Eye (tissue), 1 donor: ENCODE results near the gene FYB2.

Experiments
- DNase-seq: peaks from one replicate; pipeline ENCODE4 v3.0.0-alpha.2; 2015

Gene FYB2, protein sequence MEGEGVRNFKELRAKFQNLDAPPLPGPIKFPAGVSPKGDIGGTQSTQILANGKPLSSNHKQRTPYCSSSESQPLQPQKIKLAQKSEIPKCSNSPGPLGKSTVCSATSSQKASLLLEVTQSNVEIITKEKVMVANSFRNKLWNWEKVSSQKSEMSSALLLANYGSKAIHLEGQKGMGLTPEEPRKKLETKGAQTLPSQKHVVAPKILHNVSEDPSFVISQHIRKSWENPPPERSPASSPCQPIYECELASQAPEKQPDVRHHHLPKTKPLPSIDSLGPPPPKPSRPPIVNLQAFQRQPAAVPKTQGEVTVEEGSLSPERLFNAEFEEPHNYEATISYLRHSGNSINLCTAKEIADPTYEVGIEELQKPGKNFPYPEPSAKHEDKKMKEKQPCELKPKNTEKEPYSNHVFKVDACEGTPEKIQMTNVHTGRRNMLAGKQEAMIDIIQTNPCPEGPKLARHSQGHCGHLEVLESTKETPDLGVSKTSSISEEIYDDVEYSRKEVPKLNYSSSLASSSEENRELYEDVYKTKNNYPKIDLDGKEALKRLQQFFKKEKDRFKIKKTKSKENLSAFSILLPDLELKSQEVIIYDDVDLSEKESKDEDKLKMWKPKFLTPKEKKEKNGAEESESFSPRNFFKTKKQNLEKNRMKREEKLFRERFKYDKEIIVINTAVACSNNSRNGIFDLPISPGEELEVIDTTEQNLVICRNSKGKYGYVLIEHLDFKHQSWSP

DNA sequence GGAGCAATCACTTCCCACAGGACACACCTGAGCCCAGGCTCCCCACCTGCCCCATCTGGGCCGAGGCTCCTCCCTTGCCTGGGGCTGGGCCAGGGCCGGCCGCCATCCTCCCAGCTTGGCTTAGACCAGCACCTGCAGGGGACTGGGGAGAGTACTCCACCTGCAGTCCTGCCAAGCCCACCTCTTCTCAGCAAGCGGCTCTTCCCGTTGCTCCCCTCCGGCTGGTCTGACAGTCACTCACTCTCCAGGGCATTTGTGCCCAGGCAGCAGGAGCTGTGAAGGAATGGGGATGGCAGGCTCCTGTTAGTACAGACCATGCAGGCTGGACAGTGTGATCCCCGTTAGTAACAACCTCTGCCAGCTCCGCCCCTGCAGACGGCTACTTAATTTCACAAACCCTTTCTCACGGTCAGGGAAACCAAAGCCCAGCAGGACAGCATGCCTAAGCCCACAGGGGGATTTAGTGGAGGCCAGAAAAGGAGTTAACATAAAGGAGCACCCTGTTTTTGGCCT, at the start of gene FYB2:
TSS of gene FYB2 (minus strand) at position 18 of the 513 bp plus-strand sequence. CDS start 114 bp downstream, outside the sequence.
- DNase-seq: no peak

DNA sequence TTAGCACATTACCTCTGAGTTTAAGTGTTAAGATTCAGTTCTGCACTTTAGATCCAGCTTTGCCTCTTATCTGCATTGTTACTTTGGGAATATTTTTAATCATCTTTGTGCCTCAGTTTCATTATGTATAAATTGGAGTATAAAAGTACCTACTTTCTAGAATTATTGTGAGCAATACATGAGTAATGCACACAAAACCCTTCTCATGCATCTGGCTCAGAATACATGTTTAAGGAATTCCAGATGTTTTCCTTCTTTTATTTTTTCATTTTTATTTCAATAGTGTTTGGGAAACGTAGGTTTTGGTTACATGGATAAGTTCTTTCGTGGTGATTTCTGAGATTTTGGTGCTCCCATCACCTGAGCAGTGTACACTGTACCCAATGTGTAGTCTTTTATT, 49.6 kb upstream of the FYB2 start:
- DNase-seq: no peak

DNA sequence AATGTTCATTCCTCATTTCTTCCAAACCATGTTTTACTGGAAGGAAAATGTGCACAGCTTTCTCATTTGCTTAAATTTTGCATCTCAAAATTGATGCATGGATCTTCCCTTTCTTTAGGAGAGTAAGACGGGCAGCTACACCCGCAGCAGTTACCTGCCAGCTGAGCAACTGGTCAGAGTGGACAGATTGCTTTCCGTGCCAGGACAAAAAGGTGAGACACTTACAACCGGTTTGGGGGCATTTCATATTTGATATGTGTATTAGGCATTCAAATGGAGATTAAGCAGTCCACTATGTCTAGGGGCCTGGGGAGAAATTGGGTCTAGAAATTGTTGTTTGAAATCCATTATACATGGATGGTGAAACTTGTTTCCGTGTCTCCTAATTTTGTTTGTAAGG, 48.3 kb upstream of the FYB2 start:
- DNase-seq: no peak

DNA sequence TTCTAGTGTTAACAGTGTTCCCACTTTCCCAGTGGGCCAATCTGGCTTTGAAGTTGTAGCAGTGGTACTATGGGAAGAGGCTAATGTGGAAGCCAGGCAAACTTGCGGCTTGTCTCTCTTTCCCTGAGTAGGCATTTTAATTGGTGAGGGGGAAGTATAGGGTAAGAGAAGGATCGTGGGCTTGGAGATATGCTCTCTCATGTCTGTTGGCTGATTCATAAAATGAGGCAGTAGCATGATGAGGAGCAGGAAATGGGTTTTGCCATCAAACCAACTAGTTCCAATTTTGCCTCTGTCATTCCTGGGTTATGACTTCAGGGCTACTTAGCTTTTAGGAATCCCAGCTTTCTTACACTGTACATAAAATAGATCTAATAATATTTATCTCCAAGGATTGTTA, 47.5 kb upstream of the FYB2 start:
- DNase-seq: no peak

DNA sequence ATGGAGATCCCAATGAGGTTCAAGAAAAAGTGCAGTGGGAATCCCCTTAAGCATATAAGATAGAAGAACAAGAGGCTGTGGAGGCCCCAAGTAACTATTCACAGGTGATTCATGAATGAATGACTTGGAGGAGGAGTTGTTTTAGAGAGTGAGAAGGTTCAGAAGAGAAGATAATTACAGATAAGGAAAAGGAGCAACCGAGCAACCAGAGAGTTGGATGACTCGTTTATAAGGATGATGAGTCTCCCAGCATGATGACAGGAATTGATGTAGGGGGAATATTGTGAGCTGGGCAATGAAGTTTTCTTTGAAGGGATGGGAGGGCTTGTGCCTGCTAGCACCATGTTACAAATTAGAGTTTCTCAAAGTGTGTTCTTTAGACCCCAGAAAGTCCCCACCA, 45.2 kb upstream of the FYB2 start:
- no peak for DNase-seq

DNA sequence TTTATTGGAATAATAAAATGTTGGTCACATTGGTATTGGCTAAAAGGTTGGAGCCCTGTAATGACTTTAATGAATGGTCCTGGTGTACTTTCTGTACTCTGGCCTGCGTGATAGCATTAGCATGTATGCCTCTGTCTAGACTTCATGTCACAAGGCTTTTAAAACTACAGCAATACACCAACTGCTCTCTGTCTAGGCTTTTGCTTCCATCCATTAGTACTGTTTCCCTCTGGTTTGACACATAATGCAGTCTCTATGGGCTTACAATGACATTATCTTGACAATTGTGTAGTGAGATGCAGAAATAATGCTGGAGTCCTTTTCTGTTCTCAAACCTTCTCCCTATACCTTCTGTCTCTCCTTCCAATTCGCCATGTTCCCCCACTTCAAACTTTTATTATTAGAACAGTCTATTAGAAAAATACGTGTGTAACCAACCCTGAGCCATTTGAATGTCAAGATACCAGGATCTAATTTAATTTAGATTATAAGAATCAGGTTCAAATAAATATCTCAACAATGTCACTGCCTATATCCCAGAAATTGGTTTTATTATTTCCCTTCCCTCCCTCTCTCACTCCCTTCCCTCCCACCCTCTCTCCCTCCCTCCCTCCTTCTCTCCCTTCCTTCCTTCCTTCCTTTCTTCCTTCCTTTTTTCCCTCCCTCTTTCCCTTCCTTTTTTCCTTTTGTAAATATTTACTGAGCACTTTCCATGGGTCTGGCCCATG, 44.2 kb upstream of the FYB2 start:
- peak; percentile 27 for DNase-seq

DNA sequence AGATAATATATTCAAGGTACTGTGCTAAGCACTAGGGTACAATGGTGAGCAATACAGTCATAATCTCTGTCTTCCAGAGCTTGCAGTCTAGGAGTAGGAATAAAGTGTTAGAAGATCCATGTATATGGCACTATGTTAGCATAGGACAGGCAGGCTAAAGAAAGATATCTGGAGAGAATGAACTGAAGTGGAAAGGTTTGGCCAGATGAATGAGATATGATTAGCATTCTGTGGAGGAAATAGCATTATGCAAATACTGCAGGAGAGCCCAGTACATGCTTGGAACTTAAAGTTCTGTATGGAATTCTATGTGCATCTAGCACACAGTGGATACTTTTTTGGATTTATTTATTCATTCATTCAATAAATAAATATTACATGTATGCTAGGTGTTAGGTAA, 40.1 kb upstream of the FYB2 start:
- no peak for DNase-seq

DNA sequence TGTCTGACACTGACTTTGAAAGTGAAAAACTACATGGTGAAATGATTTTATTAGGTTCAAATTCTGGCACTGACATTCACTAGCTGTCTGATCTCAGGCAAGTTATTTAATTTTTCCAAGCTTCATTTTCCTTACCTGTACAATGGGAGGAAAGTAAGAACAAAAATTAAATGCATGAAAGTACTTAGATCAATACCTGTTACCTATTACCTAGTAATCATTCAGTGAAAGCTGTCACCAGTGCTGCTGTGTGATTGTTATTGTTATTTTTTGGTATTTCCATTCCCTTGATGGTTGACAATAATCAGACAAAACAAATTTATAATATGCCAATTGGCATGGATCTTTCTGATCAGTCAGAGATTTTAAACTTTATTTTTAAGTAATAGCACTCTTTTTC, 37.0 kb upstream of the FYB2 start:
- DNase-seq: no peak

DNA sequence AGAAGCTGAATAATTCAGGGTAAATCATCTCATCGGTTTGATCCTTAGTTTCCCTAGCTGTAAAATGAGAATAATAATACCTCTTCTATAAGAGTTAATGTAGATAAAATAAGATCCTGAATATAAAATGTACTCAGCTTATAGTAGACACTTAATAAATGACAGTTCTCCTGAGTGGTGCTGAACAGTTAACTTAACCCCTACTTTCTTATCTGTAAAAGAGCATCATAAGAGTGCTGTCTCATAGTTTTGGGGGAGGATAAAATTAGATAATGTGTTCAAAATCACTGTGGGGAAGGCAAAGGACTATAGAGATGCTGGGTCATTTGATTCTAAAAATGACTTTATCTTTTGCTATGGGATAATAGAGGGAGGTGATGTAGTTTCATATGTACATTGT, 36.0 kb upstream of the FYB2 start:
- no peak for DNase-seq

DNA sequence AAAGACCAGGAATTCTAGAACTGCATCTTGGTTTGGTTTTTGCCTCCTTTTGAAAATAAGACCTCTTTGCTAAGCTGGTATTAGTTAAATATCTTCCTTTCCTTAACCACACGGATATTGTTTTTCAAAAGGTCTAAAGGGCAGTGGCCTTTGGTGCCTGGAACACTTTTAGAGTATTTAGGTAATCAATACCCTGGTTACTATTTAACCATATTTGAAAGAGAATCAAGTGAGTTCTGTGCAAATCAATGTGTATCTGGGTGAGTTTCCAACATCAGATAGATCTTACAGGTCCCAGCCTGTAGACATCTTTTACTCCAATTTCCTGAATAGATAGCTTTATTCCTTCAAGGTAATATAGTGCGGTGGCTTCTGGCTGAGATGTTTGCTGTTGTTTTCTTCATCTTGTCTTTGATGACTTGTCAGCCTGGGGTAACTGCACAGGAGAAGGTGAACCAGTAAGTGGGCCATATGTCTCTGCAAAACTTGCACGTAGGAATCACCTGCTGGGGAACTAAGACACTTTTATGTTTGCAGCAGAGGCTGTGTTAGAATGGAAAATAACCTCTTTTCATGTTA, 35.4 kb upstream of the FYB2 start, which contains the start of gene C8A:
TSS of gene C8A (plus strand) at position 277 of the 579 bp plus-strand sequence. CDS start at position 382, 105 bp downstream.
- no peak for DNase-seq

DNA sequence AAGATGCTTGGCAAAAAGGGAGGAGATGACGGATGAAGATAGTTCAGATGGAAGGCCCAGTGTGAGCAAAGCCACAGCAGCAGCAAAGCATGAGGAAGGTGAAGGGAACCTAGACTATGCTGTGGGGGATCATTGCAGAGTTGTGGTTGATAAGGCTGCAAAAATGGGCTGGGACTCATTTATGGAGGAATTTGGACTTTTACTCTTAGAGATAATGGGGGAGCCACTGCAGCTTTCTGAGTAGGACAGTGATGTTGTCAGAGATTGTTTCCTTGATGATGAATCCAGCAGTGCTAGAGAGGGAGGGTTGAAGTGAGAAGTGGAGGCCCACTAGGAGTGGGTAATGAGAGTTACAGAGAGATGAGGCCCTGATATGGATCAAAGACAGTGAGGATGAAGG, 33.3 kb upstream of the FYB2 start:
- no peak for DNase-seq

DNA sequence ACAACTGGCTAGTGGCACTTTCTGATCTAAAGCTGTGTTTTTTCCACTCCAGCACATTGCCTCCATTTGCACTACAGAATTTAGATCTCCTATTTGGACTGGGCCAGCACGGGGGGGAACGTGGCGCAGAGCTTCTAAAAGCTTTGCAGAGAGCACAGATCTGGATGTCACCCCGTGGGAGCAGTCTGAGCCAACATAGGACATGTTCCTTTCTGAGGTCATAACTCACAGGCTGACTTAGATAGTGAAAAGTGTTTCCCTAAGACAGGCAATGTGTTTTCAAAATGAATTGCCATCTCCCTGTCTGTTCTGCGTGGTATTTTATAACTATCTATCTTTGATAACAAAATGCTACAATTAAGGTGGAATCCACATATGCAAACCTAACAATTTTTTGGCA, 31.7 kb upstream of the FYB2 start:
- peak; percentile 31 for DNase-seq

DNA sequence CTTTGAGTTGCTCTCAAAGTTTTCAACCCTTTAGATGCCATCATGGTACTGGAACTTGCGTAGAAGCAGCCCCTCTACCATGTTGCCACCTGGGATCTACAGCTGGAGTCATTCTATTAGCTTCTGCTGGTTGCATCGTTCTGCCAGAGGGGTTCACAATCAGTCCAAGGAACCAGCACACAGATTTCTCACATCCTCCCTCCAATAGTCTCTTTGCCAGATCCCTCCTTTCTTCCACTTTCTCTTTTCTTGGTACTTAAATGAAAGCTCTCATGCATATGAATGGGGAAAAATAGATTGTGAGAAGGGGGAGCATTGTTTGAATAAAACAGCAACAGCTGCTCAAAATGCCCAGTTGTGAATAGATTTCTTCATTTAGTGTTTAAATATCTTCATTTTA, 31.2 kb upstream of the FYB2 start:
- peak; percentile 40 for DNase-seq

DNA sequence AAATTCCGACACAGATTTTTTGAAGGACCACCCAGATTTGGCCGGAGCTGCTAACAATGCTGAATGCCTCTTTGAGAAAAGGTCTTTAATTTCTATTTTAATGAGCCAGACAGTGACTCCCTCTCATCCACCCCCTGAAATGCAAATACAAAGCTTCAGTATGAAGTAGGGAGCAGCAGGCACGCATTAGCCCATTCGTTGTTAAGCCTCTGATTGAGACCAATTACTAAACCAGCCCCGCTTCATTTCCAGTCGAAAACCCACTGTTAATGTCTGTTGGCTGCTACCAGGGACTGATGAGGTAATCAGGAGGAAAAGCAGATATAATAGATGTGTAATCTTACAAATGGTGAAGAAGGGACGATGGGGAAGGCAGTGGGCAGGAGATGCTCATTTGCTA, 30.5 kb upstream of the FYB2 start:
- DNase-seq: peak; percentile 90

DNA sequence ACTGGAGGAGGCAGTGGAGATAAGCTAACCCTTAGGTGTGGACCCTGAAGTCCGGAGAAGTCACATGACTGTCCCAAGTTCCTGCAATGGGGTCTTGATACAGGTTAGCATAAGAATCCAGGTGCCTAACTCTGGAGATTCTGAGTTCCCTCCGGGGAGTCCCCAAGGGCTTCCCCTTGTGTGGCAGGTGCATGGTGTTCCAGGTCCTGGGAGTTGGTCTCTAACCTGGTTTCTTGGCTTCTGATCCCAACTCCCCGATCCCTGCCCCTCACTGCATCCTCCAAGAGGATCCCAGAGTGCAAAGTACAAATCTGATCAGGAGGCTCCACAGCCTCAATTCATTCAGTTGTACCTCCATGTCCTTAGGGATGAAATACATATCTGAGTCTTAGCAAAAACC, 26.1 kb upstream of the FYB2 start:
- no peak for DNase-seq

DNA sequence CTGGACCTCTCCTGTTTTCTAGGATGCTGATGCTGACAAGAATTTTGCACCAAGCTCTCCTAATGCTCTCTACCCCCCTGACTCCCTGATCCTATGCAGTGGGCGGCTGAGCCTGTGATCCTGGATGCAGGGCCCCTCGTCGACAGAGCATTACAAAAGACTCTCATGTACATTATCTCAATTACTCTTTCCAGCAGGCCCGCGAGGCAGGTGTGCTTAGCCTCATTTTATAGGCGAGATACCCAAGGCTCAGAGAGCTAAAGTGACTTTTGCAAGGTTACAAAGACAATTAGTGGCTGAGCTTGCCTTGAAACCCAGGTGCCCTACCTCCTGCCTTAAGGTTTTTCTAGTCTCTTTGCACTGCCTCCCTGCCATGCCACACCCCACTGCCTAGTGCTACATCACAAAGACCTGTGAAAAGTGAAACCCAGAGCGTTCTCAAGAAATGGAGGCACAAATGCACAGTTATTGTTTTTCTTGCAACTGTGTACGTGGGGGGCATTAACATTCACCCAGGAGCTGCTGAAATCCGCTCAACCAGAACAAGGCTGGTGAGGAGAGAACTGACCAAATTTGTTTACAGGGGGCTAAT, 25.4 kb upstream of the FYB2 start:
- DNase-seq: no peak

DNA sequence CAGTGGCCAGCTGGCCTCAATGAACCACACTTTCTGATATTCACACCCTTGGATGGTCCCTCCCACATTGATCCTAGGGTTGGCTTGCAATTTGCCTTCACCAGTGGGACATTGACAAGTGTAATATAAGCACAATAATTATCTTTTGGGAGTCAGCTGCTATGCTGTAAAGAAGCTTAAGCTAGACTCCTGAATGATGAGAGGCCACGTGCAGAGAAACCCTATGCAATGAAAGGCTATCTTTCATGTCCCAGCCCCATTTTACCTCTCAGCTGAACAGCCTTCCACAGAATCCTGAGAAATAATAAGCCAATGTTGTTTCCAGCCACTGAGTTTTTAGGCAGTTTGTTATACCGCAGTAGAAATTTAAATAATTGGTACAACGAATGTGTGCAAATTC, 24.3 kb upstream of the FYB2 start:
- no peak for DNase-seq

DNA sequence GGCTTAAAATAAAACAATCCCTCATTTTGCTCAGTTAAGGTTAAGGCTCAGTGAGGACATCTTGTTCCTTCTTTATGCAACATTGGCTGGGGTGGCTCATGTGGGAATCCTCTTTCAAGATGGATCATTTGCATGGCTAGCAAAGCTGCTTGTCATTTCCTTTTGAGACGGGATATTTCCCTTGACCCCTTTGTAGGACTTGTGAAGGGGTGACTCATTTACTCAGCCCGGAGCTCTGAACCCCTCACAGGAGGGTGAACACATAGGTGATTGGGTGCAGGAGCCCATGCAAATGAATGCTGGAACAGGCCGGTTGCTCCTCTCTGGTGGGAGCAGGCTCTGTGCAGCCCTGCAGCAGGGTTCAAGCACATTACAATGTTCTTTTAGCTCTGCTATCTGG, 19.6 kb upstream of the FYB2 start:
- no peak for DNase-seq

DNA sequence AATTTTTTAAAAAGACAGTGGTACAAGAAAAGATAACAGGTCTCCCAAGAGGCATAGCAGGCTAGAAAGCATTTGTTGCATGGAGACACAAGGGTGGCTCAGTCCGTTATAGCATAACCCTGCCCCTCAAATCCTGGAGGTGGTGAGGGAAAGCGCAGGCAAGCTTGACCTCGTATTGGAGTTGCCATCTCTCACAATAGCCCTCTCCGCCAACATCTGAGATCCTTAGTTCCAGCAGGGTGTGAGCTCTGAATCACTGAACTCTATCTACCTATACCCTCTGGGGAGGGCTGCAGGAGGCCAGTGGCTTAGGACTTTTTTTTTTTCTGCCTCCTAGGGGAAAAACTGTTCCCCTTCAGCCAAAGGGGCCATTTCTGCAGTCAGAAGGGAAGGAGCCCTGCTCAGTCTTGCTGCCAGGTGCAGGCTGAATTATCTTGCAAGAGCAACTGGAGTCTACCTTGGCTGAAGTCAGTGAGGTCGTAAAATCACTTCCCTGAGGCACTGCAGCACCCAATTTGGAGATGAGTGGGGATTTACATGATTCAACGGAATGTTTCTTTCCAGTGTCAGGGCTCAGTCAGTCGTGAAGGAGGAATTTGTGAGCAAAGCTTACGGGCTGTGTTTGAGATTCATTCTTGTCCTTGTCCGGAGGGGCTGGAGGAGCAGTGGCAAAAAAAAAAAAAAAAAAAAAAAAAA, 18.2 kb upstream of the FYB2 start:
- DNase-seq: peak; percentile 68

DNA sequence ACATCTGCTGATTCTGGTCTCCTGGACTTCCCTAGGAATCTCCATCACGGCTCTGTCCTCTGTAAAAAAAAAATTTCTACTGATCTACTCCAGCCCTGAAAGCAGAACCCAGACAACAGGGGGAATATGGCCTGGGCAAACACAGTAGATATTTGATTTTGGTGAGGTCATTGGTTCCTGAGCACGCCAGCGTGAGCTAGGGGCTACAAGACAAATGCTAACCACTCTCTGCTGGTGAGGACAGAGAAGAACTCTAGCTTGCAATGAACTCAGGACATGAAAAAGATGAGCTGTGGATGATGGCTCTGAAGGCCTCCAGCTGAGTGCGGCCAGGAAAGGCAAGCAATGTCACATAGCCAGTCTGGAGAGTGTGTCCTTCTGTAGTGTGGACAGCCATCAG, 17.2 kb upstream of the FYB2 start:
- DNase-seq: no peak

DNA sequence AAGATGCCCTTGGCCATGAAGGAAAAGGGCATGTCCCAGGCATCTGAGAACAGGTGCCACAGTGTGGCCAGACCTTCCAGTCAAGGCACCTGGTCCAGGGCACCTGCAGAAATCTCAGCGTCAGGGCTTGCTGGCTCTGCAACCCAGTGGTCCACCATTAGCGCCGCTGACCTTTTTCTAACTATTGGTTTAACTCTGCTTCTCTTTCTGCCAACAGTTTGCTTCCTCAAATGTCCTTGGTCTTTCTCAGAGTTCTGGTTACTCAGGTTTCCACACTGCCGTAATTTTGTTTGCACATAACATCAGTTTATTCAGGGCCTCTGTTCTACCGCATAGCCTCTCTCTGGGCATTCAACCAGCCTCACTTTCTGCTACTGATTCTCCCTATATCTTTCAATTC, 16.5 kb upstream of the FYB2 start:
- DNase-seq: no peak
